Esophagus muscularis mucosa (tissue), 4 donors: ENCODE results near the gene LONP1.
A peak's percentile ranks its signal among the peaks of the same experiment; 100 is the strongest.

Experiments
- CTCF ChIP-seq, 3 experiments: fragments of 200-600 bp in 2 of 3; fragments of 450-650 bp in 1 of 3; sonication (generic) in 2 of 3; IDR thresholded peaks; one replicate each; pipeline ENCODE4 v1.5.1; 2017 to 2019; ENCODE audit warnings: antibody characterized with exemption in 3 of 3, mild to moderate bottlenecking in 2 of 3, moderate library complexity in 1 of 3
- EP300 ChIP-seq: sonication (generic); formaldehyde crosslinking; IDR thresholded peaks from one replicate; pipeline ENCODE4 v1.6.1; 2017; ENCODE audit warnings: antibody characterized with exemption
- POLR2A ChIP-seq: fragments of 450-650 bp; IDR thresholded peaks from one replicate; pipeline ENCODE4 v1.6.1; 2017; ENCODE audit warnings: antibody characterized with exemption, moderate library complexity, mild to moderate bottlenecking, low read depth
- POLR2AphosphoS5 ChIP-seq, 2 donors: sonication (generic); formaldehyde crosslinking; IDR thresholded peaks; one replicate each; pipeline ENCODE4 v1.6.1; 2017; ENCODE audit warnings: antibody characterized with exemption in 2 of 2

- TF ChIP-seq CTCF (IDR thresholded peaks at IDR 0.05) (peak; percentile 93 to 98 (median 93)), POLR2A (peak; percentile 40), POLR2AphosphoS5 (IDR thresholded peaks at IDR 0.05) (peak; percentile 93 to 99), EP300 (no peak)
Observed at GRCh38 chr19:5719961-5720790, at the start of gene LONP1, which contains the start of gene CATSPERD.
